WTC11 (cell line): ENCODE measurements around the gene TOM1L2. TPM values are rescaled to one million over a fixed set of nuclear protein-coding genes. Genes with fewer than 3 reads are reported as not detected.

ENCODE experiments used
- ATAC-seq: fragments of 200-7000 bp; cut with Tn5 transposase; 2 replicates; pipeline ENCODE4 v1.10.0; 2021; ENCODE audit warnings: mild to moderate bottlenecking, moderate library complexity
- CTCF ChIA-PET: fragments of 300-600 bp; sonication (Branson Sonifier 250); formaldehyde crosslinking; loops from one replicate; lab custom pipeline; 2021; ENCODE audit warnings: antibody characterized with exemption; lab: Charles Lee
- POLR2A ChIA-PET: fragments of 350-600 bp; sonication (Branson Sonifier 250); formaldehyde crosslinking; loops from one replicate; lab custom pipeline; 2021; ENCODE audit warnings: antibody characterized with exemption; lab: Charles Lee
- DNase-seq: peaks from one replicate; pipeline ENCODE4 v3.0.0; 2021; ENCODE audit warnings: low spot score
- H3K27ac Mint-ChIP-seq: 2 replicates; pipeline ENCODE4 v1.8.0; 2021; ENCODE audit warnings: mixed read lengths
- H3K27me3 Mint-ChIP-seq: 2 replicates; pipeline ENCODE4 v1.8.0; 2021; ENCODE audit warnings: low read depth, mild to moderate bottlenecking, moderate library complexity, mixed read lengths
- H3K36me3 Mint-ChIP-seq: 2 replicates; pipeline ENCODE4 v1.8.0; 2021; ENCODE audit warnings: mixed read lengths
- H3K4me1 Mint-ChIP-seq: 2 replicates; pipeline ENCODE4 v1.8.0; 2022; ENCODE audit warnings: mixed read lengths
- H3K4me3 Mint-ChIP-seq: 2 replicates; pipeline ENCODE4 v1.8.0; 2021; ENCODE audit warnings: mild to moderate bottlenecking, moderate library complexity, mixed read lengths
- H3K9me3 Mint-ChIP-seq: 2 replicates; pipeline ENCODE4 v1.8.0; 2021; ENCODE audit warnings: mixed read lengths
- CREM ChIP-seq: sonication (generic); formaldehyde crosslinking; IDR thresholded peaks from 2 replicates; pipeline ENCODE4 v1.8.1; 2022; ENCODE audit warnings: mild to moderate bottlenecking, missing genetic modification reagents, moderate library complexity
- FOXP1 ChIP-seq: sonication (generic); formaldehyde crosslinking; IDR thresholded peaks from 2 replicates; pipeline ENCODE4 v1.8.0; 2022; ENCODE audit warnings: missing genetic modification reagents, mild to moderate bottlenecking, moderate library complexity, borderline replicate concordance
- HMGA2 ChIP-seq: fragments of 250-450 bp; sonication (Bioruptor Pico); IDR thresholded peaks from 2 replicates; pipeline ENCODE4 v1.4.0; 2021; ENCODE audit warnings: mild to moderate bottlenecking, moderate library complexity
- MXD4 ChIP-seq: fragments of 250-450 bp; sonication (Bioruptor Pico); IDR thresholded peaks from 2 replicates; pipeline ENCODE4 v1.8.0; 2021; ENCODE audit warnings: mild to moderate bottlenecking, moderate library complexity, borderline replicate concordance
- NFATC4 ChIP-seq: fragments of 250-450 bp; sonication (Bioruptor Pico); IDR thresholded peaks from 2 replicates; pipeline ENCODE4 v1.9.0; 2021; ENCODE audit warnings: mild to moderate bottlenecking
- NFE2L1 ChIP-seq: sonication (generic); formaldehyde crosslinking; IDR thresholded peaks from 2 replicates; pipeline ENCODE4 v1.8.1; 2023; ENCODE audit warnings: missing genetic modification reagents
- NR1H2 ChIP-seq: sonication (generic); formaldehyde crosslinking; IDR thresholded peaks from 2 replicates; pipeline ENCODE4 v1.9.0; 2021; ENCODE audit warnings: mild to moderate bottlenecking, moderate library complexity, missing genetic modification reagents
- SMAD4 ChIP-seq: sonication (generic); formaldehyde crosslinking; IDR thresholded peaks from 2 replicates; pipeline ENCODE4 v1.8.0; 2022; ENCODE audit warnings: mild to moderate bottlenecking, missing genetic modification reagents
- SOX15 ChIP-seq: fragments of 250-450 bp; sonication (Bioruptor Pico); IDR thresholded peaks from 2 replicates; pipeline ENCODE4 v1.9.0; 2021; ENCODE audit warnings: mild to moderate bottlenecking
- TCF7 ChIP-seq: sonication (generic); formaldehyde crosslinking; IDR thresholded peaks from 2 replicates; pipeline ENCODE4 v1.8.0; 2022; ENCODE audit warnings: mild to moderate bottlenecking, low read depth, missing genetic modification reagents, moderate library complexity
- TEAD4 ChIP-seq: sonication (generic); formaldehyde crosslinking; IDR thresholded peaks from 2 replicates; pipeline ENCODE4 v1.8.0; 2022; ENCODE audit warnings: mild to moderate bottlenecking, missing genetic modification reagents
- total RNA-seq: library from RNA; stranded (reverse); gene quantifications from 3 replicates; pipeline ENCODE4 v1.2.3, GENCODE V29; 2021
- TF ChIP-seq, protein P1 (sequence below): fragments of 250-450 bp; sonication (Bioruptor Pico); conservative IDR thresholded peaks from 2 replicates; pipeline ENCODE4 v1.9.0; 2021; ENCODE audit warnings: mild to moderate bottlenecking
- TF ChIP-seq, protein P2 (sequence below): fragments of 250-450 bp; sonication (Bioruptor Pico); IDR thresholded peaks from 2 replicates; pipeline ENCODE4 v1.9.0; 2021; ENCODE audit warnings: moderate library complexity, mild to moderate bottlenecking, inconsistent platforms, borderline replicate concordance
- TF ChIP-seq, protein P3 (sequence below): fragments of 250-450 bp; sonication (Bioruptor Pico); IDR thresholded peaks from 2 replicates; pipeline ENCODE4 v1.8.0; 2021; ENCODE audit warnings: mild to moderate bottlenecking
- TF ChIP-seq, protein P4 (sequence below): sonication (generic); formaldehyde crosslinking; conservative IDR thresholded peaks from 2 replicates; pipeline ENCODE4 v1.8.1; 2022; ENCODE audit warnings: mild to moderate bottlenecking, missing genetic modification reagents
- TF ChIP-seq, protein P5 (sequence below): sonication (generic); formaldehyde crosslinking; IDR thresholded peaks from 2 replicates; pipeline ENCODE4 v1.8.1; 2023; ENCODE audit warnings: mild to moderate bottlenecking, missing genetic modification reagents, moderate library complexity
- TF ChIP-seq, protein P6 (sequence below): sonication (generic); formaldehyde crosslinking; IDR thresholded peaks from 2 replicates; pipeline ENCODE4 v1.8.1; 2023; ENCODE audit warnings: mild to moderate bottlenecking, missing genetic modification reagents, borderline replicate concordance

Gene TOM1L2
- total RNA-seq, 1 experiment from 2014 or later, result 6.4 TPM

DNA sequence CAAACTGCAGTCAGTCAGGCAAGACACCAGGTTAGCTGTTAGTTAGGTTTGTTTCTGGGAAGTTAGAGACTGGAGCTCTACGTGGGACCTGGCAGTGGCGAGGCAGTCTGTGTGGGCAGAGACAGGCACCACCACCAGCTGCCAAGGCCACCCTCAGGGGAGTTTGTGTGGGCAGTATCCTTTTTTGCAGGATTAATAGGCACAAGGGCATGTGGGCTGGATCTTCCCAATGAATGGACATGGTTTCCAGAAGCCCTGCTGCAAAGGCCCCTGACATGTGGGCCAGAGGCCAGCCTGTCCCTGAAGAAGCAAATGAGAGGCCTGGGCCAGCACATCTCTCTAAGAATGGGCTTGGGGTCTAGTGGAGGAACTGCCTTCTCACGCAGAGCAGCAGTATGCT lies 116.2 kb downstream of the TOM1L2 start (continued):
- TF ChIP-seq, protein P1, sequence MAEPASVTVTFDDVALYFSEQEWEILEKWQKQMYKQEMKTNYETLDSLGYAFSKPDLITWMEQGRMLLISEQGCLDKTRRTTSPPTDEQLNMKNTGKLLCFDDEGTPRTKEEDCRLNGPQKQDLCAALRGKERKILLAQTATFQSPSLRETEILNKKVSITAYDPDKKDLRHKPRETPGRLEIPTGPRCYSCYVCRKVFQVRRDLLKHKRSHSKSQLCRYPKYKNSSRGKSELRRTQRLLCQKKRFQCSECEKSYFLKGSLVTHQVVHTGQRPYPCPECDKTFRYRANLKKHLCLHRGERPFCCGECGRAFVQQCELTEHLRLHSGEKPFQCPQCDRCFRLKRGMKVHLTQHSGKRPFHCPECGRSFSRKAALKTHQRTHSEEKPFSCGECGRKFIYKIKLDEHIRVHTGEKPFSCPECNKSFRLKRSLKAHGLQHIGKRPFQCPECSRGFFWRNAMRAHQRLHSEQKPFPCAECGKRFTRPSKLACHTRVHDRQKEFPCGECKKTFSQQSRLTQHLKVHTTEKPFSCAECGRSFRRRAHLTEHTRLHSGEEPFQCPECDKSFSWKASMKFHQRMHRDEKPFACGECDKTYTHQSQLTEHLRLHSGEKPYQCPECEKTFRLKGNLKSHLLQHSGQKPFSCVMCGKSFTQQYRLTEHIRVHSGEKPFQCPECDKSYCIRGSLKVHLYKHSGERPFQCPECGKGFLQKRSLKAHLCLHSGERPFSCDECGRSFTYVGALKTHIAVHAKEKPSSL (CRISPR knock-in tag), result no peak
- no peak for TF ChIP-seq SOX15 (CRISPR knock-in tag)
- TF ChIP-seq HMGA2 (CRISPR knock-in tag), result no peak
- no peak for TF ChIP-seq TCF7 (CRISPR knock-in tag)

DNA sequence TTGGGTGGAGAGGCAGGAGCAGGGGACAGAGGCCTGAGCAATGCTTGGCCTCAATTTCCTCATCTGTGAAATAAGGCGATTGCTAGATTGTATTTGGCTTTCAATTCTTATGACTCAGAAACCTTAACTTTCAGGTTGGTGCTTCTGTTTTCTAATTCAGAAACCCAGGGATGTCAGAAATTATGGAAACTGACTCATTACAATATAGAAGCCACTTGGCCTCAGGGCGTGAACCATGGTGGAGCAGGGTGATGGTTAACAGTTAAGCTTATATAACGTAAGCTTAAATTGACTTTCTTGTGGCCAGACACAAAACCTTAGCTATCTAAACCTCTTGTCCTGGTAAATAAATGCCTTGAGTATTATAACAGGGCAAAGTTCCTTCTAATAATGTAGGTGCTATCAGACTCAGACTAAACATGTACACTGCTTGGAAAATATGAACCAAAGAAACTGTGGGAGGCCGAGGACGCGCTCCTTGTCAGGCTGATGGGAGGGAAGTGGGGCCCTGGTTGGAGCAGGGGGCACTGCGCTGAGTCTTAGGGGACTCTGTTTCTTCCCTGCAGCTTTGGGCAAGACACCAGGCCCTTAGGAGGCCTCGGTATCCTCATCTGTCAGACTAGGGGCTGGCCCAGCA lies 118.3 kb downstream of the TOM1L2 start:
- peaks cover 28% of the 10 kb centered on the region for H3K4me1 Mint-ChIP-seq

DNA sequence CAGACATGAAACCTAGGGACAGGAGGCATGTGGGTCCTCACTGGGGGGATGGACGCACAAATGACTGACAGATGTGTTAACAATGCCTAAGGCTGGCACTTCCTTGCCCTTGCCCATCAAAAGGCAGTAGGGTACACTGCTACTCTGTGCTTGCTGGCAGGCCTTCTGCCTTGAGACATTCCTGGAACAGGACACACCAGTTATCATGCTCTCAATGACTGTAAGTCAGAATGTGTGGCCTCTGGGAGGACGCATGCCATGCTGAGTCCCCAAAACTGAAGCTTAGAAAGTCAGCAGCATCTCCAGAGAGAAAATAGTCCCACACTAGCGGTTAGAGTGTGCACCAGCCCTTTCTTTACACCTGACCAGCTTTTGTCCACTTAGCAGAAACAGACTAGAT lies 119.3 kb downstream of the TOM1L2 start:
- no peaks in the 10 kb centered on the region for H3K27me3 Mint-ChIP-seq
- TF ChIP-seq CREM (CRISPR knock-in tag) (no peak), TEAD4 (CRISPR knock-in tag) (no peak), SMAD4 (no peak)
- TF ChIP-seq, protein P2, sequence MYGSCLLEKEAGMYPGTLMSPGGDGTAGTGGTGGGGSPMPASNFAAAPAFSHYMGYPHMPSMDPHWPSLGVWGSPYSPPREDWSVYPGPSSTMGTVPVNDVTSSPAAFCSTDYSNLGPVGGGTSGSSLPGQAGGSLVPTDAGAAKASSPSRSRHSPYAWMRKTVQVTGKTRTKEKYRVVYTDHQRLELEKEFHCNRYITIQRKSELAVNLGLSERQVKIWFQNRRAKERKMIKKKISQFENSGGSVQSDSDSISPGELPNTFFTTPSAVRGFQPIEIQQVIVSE (CRISPR knock-in tag), result no peak
- TF ChIP-seq, all 79 proteins: peak for 0
- no peak overlapping the region; the same call in 1 of the 2 replicates for H3K27ac Mint-ChIP-seq
- POLR2A ChIA-PET, result interaction anchor here (0.9 to 1.6 kb wide), 2 partner anchors 15 to 17 kb away, joined by 3 to 4 read pairs; no protein-coding TSS in a partner anchor
- ATAC-seq (no peak), DNase-seq (no peak)
- H3K4me1 Mint-ChIP-seq, result peaks cover 34% of the 10 kb centered on the region
- H3K9me3 Mint-ChIP-seq, result no peaks in the 10 kb centered on the region
- H3K4me3 Mint-ChIP-seq, result no peak overlapping the region
- CTCF ChIA-PET, result interaction anchor here (0.9 kb wide), 1 partner anchor 40 kb away, joined by 4 read pairs; no protein-coding TSS in a partner anchor
- H3K36me3 Mint-ChIP-seq, result no peaks in the 10 kb centered on the region

More for the DNA sequence above, 118.3 kb downstream of the TOM1L2 start:
- ChIA-PET CTCF (interaction anchor here (0.9 to 1.1 kb wide), 3 partner anchors 26 to 712 kb away, joined by 3 to 4 read pairs (median 4); no protein-coding TSS in a partner anchor), POLR2A (interaction anchor here (1.6 kb wide), 2 partner anchors 16 to 17 kb away, joined by 4 to 6 read pairs; partner anchors contain the start of gene SREBF1)
- no peak overlapping the region for H3K27ac Mint-ChIP-seq
- DNase-seq, result no peak
- H3K9me3 Mint-ChIP-seq, result no peaks in the 10 kb centered on the region
- no peaks in the 10 kb centered on the region for H3K36me3 Mint-ChIP-seq
- no peak overlapping the region for H3K4me3 Mint-ChIP-seq
- no peaks in the 10 kb centered on the region for H3K27me3 Mint-ChIP-seq
- TF ChIP-seq NFATC4 (CRISPR knock-in tag), result no peak
- no peak for ATAC-seq

DNA sequence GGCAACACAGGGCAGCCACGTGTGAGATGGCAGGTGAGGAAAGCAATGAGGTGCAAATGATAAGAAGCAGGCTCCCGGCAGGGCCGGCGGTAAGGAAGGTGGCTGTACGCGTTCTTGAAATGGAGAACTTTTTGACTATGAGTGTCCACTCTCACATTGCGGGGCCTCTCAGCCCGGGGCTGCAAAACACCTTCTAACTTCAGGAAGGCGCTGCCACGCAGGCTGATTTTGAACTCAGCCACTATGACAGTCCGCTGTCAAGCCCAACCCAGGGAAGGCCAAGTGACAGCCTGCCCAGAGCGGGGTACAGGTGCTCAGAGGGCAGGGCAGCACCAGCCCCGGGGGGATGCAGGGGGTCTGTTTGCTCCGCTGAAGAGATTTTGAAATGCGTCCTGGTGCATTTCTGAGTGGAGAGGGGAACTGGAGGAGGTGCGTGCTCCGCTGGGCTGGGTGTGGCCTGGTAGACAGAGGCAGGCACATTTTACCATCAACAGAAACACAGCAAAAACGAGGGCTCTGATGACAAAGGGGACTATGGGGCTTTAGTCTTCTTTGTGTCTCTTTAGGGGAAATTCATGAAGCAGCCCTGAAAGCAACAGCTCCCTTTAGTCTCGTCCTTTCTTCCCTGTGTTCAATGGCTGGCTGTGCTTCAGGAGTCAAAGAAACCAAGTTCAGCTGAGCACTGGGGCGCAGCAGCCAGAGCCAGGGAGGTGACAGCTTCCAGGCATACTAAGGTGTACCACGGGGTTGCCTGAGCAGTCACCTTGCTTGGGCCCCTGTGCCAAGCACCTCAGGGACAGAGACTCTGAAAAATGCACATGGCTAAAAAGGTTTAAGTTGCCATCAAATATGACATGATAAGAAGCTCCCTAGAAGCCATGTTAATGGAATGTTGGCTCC lies 120.8 kb downstream of the TOM1L2 start:
- no peaks in the 10 kb centered on the region for H3K9me3 Mint-ChIP-seq
- DNase-seq (no peak), ATAC-seq (no peak)
- ChIA-PET CTCF (interaction anchor here (0.6 to 1.2 kb wide), 2 partner anchors 22 to 39 kb away, joined by 3 read pairs; no protein-coding TSS in a partner anchor), POLR2A (interaction anchor here (0.9 to 1.4 kb wide), 2 partner anchors 13 to 15 kb away, joined by 3 read pairs; partner anchors contain the start of gene SREBF1)
- no peaks in the 10 kb centered on the region for H3K27me3 Mint-ChIP-seq
- H3K4me3 Mint-ChIP-seq, result no peak overlapping the region
- H3K36me3 Mint-ChIP-seq, result no peaks in the 10 kb centered on the region
- peaks cover 40% of the 10 kb centered on the region for H3K4me1 Mint-ChIP-seq
- no peak overlapping the region for H3K27ac Mint-ChIP-seq
- TF ChIP-seq NR1H2 (CRISPR knock-in tag) (no peak), FOXP1 (CRISPR knock-in tag) (no peak), MXD4 (no peak), NFE2L1 (no peak), TEAD4 (CRISPR knock-in tag) (no peak)
- TF ChIP-seq, protein P3, sequence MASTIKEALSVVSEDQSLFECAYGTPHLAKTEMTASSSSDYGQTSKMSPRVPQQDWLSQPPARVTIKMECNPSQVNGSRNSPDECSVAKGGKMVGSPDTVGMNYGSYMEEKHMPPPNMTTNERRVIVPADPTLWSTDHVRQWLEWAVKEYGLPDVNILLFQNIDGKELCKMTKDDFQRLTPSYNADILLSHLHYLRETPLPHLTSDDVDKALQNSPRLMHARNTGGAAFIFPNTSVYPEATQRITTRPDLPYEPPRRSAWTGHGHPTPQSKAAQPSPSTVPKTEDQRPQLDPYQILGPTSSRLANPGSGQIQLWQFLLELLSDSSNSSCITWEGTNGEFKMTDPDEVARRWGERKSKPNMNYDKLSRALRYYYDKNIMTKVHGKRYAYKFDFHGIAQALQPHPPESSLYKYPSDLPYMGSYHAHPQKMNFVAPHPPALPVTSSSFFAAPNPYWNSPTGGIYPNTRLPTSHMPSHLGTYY (CRISPR knock-in tag), result no peak
- TF ChIP-seq, protein P4, sequence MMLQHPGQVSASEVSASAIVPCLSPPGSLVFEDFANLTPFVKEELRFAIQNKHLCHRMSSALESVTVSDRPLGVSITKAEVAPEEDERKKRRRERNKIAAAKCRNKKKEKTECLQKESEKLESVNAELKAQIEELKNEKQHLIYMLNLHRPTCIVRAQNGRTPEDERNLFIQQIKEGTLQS (CRISPR knock-in tag), result no peak
- TF ChIP-seq, protein P5, sequence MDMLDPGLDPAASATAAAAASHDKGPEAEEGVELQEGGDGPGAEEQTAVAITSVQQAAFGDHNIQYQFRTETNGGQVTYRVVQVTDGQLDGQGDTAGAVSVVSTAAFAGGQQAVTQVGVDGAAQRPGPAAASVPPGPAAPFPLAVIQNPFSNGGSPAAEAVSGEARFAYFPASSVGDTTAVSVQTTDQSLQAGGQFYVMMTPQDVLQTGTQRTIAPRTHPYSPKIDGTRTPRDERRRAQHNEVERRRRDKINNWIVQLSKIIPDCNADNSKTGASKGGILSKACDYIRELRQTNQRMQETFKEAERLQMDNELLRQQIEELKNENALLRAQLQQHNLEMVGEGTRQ (CRISPR knock-in tag), result no peak
- TF ChIP-seq, protein P6, sequence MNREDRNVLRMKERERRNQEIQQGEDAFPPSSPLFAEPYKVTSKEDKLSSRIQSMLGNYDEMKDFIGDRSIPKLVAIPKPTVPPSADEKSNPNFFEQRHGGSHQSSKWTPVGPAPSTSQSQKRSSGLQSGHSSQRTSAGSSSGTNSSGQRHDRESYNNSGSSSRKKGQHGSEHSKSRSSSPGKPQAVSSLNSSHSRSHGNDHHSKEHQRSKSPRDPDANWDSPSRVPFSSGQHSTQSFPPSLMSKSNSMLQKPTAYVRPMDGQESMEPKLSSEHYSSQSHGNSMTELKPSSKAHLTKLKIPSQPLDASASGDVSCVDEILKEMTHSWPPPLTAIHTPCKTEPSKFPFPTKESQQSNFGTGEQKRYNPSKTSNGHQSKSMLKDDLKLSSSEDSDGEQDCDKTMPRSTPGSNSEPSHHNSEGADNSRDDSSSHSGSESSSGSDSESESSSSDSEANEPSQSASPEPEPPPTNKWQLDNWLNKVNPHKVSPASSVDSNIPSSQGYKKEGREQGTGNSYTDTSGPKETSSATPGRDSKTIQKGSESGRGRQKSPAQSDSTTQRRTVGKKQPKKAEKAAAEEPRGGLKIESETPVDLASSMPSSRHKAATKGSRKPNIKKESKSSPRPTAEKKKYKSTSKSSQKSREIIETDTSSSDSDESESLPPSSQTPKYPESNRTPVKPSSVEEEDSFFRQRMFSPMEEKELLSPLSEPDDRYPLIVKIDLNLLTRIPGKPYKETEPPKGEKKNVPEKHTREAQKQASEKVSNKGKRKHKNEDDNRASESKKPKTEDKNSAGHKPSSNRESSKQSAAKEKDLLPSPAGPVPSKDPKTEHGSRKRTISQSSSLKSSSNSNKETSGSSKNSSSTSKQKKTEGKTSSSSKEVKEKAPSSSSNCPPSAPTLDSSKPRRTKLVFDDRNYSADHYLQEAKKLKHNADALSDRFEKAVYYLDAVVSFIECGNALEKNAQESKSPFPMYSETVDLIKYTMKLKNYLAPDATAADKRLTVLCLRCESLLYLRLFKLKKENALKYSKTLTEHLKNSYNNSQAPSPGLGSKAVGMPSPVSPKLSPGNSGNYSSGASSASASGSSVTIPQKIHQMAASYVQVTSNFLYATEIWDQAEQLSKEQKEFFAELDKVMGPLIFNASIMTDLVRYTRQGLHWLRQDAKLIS (CRISPR knock-in tag), result no peak
